Measurements from ENCODE around the gene IFI30. TPM values are rescaled to one million over a fixed set of nuclear protein-coding genes. Genes with fewer than 3 reads are reported as not detected.
A peak's percentile ranks its signal among the peaks of the same experiment; 100 is the strongest.

The IFI30 gene
- total RNA-seq, 4 donors from 2014 or later = 22.4 to 92.8 (median 42.9) TPM

GRCh38 chr19:18137242-18137641 is 36.4 kb upstream of the IFI30 start:
- no peak for TF ChIP-seq CTCF (IDR thresholded peaks at IDR 0.05)
- H3K9me3 ChIP-seq = no peaks in the 10 kb centered on the region
- H3K27ac ChIP-seq (replicated peaks in 1 of 4) = no peak overlapping the region
- DNase-seq (ENCODE audit: extremely low spot score) = peak; percentile 87
- H3K4me1 ChIP-seq = no peaks in the 10 kb centered on the region
- intact Hi-C loops (cut with DNase I) = no loop called here
- peaks cover 8 to 88% (median 60%) of the 10 kb centered on the region in 4 donors for H3K36me3 ChIP-seq
- no peak overlapping the region for H3K4me3 ChIP-seq
- no peaks in the 10 kb centered on the region for H3K27me3 ChIP-seq
- 78% methylated on average over 7 of the region's 11 CpGs for WGBS

GRCh38 chr19:18137657-18138339 is 35.8 kb upstream of the IFI30 start:
- no peak overlapping the region for H3K4me3 ChIP-seq
- intact Hi-C loops (cut with DNase I) = no loop called here
- no peak for DNase-seq (ENCODE audit: extremely low spot score)
- H3K36me3 ChIP-seq = peaks cover 7 to 88% (median 60%) of the 10 kb centered on the region in 4 donors
- H3K4me1 ChIP-seq = no peaks in the 10 kb centered on the region
- H3K9me3 ChIP-seq = no peaks in the 10 kb centered on the region
- no peak for TF ChIP-seq POLR2AphosphoS5 (IDR thresholded peaks at IDR 0.05)
- TF ChIP-seq CTCF (IDR thresholded peaks at IDR 0.05) = no peak
- no peak for TF ChIP-seq POLR2A (IDR thresholded peaks at IDR 0.05; ENCODE audit: low read depth)
- no peak for TF ChIP-seq EP300 (IDR thresholded peaks at IDR 0.05)
- WGBS = 94% methylated on average over 9 of the region's 9 CpGs
- H3K27me3 ChIP-seq = no peaks in the 10 kb centered on the region
- no peak overlapping the region for H3K27ac ChIP-seq (replicated peaks in 1 of 4)

- TF ChIP-seq EP300 (IDR thresholded peaks at IDR 0.05) (no peak), CTCF (IDR thresholded peaks at IDR 0.05) (no peak)
- no peaks in the 10 kb centered on the region for H3K4me1 ChIP-seq
- no peak overlapping the region for H3K4me3 ChIP-seq
- no peak for DNase-seq (ENCODE audit: extremely low spot score)
- H3K36me3 ChIP-seq = peaks cover 12 to 93% (median 68%) of the 10 kb centered on the region in 4 donors
- 95% methylated on average over 1 of the region's 1 CpG for WGBS
- no peak overlapping the region for H3K27ac ChIP-seq (replicated peaks in 1 of 4)
- intact Hi-C loops (cut with DNase I) = no loop called here
- no peaks in the 10 kb centered on the region for H3K9me3 ChIP-seq
- no peaks in the 10 kb centered on the region for H3K27me3 ChIP-seq
Observed at GRCh38 chr19:18140473-18140872, 33.1 kb upstream of the IFI30 start.

- no peak for TF ChIP-seq EP300 (IDR thresholded peaks at IDR 0.05)
- TF ChIP-seq POLR2AphosphoS5 (IDR thresholded peaks at IDR 0.05) = no peak
- TF ChIP-seq CTCF (IDR thresholded peaks at IDR 0.05) = no peak
- DNase-seq (ENCODE audit: extremely low spot score) = no peak
- Histone ChIP-seq H3K4me1 (no peaks in the 10 kb centered on the region), H3K27me3 (no peaks in the 10 kb centered on the region), H3K9me3 (no peaks in the 10 kb centered on the region), H3K36me3 (peaks cover 12 to 93% (median 70%) of the 10 kb centered on the region in 4 donors), H3K4me3 (no peak overlapping the region), H3K27ac (replicated peaks in 1 of 4) (no peak overlapping the region)
- intact Hi-C loops (cut with DNase I) = no loop called here
- WGBS = 95% methylated on average over 6 of the region's 6 CpGs
Observed at GRCh38 chr19:18141031-18141430, 32.6 kb upstream of the IFI30 start.

DNA sequence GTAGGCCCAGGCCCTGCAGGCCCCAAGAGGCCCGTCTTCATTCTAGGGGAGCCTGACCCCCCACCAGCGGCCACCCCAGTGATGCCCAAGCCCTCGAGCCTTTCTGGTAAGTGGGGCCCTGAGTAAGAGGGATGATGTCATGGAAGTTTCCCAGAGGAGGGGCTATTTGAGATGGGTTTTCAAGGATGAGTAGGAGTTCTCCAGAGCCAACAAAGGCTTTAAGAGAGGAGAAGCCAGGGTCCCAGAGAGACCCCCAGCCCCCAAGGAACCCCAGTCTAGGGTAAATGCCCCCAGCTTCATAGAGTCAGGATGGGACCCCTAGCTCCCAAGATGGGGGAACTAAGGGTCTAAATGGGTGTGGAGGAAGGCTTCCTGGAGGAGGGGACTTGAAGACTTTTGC is 29.7 kb upstream of the IFI30 start:
- Histone ChIP-seq H3K27ac (replicated peaks in 1 of 4) (no peak overlapping the region), H3K36me3 (peaks cover 12 to 93% (median 68%) of the 10 kb centered on the region in 4 donors), H3K27me3 (no peaks in the 10 kb centered on the region), H3K4me3 (no peak overlapping the region), H3K4me1 (no peaks in the 10 kb centered on the region), H3K9me3 (no peaks in the 10 kb centered on the region)
- 90% methylated on average over 3 of the region's 3 CpGs for WGBS
- no peak for DNase-seq (ENCODE audit: extremely low spot score)
- intact Hi-C loops (cut with DNase I) = no loop called here
- TF ChIP-seq EP300 (IDR thresholded peaks at IDR 0.05) = no peak
- no peak for TF ChIP-seq POLR2AphosphoS5 (IDR thresholded peaks at IDR 0.05)
- TF ChIP-seq CTCF (IDR thresholded peaks at IDR 0.05) = no peak
- TF ChIP-seq POLR2A (IDR thresholded peaks at IDR 0.05; ENCODE audit: low read depth) = no peak
